ENCODE measurements around the gene ZMYND10.

DNA sequence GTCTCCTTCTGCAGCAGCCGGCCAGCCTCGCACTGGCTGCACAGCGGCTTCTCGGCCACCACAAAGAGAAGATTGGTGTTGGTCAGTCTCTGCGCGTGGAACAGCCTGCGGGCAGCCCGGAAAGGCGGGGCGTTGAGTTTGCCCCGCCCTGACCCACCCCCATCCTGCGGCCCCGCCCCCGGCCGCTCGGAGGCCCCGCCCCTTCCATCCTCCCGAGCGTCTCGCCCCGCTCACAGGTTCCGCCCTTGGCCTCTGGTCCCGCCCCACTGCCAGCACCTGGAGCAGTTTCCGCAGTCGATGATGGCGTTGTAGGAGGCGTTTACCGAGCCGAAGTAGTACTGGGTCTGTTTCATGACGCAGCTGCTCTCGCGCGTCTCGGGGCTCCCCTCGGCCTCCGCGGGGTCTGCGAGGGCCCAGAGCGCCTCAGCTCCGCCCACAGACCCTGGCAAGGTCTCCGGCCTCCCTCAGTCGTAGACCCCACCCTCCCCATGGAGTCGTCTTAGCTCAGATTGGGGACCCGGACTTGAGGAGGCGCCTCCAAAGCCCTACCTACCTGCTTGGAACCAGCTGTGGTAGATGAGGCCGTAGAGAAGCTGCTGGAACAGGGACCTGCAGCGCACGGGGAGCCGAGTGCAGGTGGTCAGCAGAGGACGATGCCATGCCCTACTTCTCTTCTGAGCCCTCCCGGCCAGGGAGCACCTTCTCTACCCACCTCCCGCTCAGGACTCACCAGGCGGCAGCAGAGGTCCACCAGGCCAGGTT lies 19.7 kb upstream of the ZMYND10 start:
- TF ChIP-seq, protein P1, sequence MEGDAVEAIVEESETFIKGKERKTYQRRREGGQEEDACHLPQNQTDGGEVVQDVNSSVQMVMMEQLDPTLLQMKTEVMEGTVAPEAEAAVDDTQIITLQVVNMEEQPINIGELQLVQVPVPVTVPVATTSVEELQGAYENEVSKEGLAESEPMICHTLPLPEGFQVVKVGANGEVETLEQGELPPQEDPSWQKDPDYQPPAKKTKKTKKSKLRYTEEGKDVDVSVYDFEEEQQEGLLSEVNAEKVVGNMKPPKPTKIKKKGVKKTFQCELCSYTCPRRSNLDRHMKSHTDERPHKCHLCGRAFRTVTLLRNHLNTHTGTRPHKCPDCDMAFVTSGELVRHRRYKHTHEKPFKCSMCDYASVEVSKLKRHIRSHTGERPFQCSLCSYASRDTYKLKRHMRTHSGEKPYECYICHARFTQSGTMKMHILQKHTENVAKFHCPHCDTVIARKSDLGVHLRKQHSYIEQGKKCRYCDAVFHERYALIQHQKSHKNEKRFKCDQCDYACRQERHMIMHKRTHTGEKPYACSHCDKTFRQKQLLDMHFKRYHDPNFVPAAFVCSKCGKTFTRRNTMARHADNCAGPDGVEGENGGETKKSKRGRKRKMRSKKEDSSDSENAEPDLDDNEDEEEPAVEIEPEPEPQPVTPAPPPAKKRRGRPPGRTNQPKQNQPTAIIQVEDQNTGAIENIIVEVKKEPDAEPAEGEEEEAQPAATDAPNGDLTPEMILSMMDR (conservative IDR thresholded peaks at IDR 0.05; ENCODE audit: low read depth in 2 of 2), result peak; percentile 17 to 60; a peak in 2 of 4 replicates
- TF ChIP-seq ZNF331 (CRISPR knock-in tag; IDR thresholded peaks at IDR 0.05; ENCODE audit: low read depth) (no peak), POLR2AphosphoS5 (IDR thresholded peaks at IDR 0.05; ENCODE audit: low read depth) (peak; percentile 53; the same call in 1 of the 2 replicates), EZH2 (IDR thresholded peaks at IDR 0.05; ENCODE audit: low read depth, unreplicated experiment) (no peak), NANOG (IDR thresholded peaks at IDR 0.05; ENCODE audit: borderline replicate concordance) (no peak), CREB1 (CRISPR knock-in tag; IDR thresholded peaks at IDR 0.05; ENCODE audit: low read depth) (peak; percentile 66), STAT1 (IDR thresholded peaks at IDR 0.05; ENCODE audit: unreplicated experiment) (no peak), EZH2phosphoT487 (IDR thresholded peaks at IDR 0.05; ENCODE audit: unreplicated experiment) (no peak)
- TF ChIP-seq, protein P2, sequence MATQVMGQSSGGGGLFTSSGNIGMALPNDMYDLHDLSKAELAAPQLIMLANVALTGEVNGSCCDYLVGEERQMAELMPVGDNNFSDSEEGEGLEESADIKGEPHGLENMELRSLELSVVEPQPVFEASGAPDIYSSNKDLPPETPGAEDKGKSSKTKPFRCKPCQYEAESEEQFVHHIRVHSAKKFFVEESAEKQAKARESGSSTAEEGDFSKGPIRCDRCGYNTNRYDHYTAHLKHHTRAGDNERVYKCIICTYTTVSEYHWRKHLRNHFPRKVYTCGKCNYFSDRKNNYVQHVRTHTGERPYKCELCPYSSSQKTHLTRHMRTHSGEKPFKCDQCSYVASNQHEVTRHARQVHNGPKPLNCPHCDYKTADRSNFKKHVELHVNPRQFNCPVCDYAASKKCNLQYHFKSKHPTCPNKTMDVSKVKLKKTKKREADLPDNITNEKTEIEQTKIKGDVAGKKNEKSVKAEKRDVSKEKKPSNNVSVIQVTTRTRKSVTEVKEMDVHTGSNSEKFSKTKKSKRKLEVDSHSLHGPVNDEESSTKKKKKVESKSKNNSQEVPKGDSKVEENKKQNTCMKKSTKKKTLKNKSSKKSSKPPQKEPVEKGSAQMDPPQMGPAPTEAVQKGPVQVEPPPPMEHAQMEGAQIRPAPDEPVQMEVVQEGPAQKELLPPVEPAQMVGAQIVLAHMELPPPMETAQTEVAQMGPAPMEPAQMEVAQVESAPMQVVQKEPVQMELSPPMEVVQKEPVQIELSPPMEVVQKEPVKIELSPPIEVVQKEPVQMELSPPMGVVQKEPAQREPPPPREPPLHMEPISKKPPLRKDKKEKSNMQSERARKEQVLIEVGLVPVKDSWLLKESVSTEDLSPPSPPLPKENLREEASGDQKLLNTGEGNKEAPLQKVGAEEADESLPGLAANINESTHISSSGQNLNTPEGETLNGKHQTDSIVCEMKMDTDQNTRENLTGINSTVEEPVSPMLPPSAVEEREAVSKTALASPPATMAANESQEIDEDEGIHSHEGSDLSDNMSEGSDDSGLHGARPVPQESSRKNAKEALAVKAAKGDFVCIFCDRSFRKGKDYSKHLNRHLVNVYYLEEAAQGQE (IDR thresholded peaks at IDR 0.05; ENCODE audit: unreplicated experiment), result no peak
- TF ChIP-seq, protein P3, sequence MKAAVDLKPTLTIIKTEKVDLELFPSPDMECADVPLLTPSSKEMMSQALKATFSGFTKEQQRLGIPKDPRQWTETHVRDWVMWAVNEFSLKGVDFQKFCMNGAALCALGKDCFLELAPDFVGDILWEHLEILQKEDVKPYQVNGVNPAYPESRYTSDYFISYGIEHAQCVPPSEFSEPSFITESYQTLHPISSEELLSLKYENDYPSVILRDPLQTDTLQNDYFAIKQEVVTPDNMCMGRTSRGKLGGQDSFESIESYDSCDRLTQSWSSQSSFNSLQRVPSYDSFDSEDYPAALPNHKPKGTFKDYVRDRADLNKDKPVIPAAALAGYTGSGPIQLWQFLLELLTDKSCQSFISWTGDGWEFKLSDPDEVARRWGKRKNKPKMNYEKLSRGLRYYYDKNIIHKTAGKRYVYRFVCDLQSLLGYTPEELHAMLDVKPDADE (IDR thresholded peaks at IDR 0.05), result no peak

All from GM23338 (cell line).